ENCODE data around the gene TCERG1L.
A peak's percentile ranks its signal among the peaks of the same experiment; 100 is the strongest.

TCERG1L gene

GRCh38 chr10:131277278-131277677 lies 34.2 kb downstream of the TCERG1L start:
- Histone ChIP-seq H3K4me2 (ENCODE audit: insufficient read depth, low read length, poor library complexity, severe bottlenecking) (no peak overlapping the region), H2AFZ (ENCODE audit: low read length) (no peak overlapping the region), H3K18ac (ENCODE audit: low read length) (peak overlapping the region; percentile 76), H4K91ac (ENCODE audit: low read depth, low read length, poor library complexity) (no peak overlapping the region), H2BK15ac (ENCODE audit: low read length) (no peak overlapping the region), H3K23ac (ENCODE audit: low read depth, low read length, poor library complexity) (no peak overlapping the region), H2BK120ac (ENCODE audit: low read depth, low read length) (no peak overlapping the region), H3K4me3 (ENCODE audit: low read length in 2 of 2) (no peak overlapping the region), H3K79me1 (ENCODE audit: low read depth, low read length) (peaks cover 1% of the 10 kb centered on the region), H2AK5ac (ENCODE audit: low read depth, low read length) (no peak overlapping the region), H4K8ac (ENCODE audit: low read depth, low read length) (no peak overlapping the region), H3K9me3 (replicated peaks in 1 of 2; ENCODE audit: control insufficient read depth in 2 of 2, insufficient read depth in 1 of 2, low read depth in 1 of 2, low read length in 2 of 2) (no peaks in the 10 kb centered on the region), H2BK12ac (ENCODE audit: low read length) (no peak overlapping the region), H3K9ac (ENCODE audit: low read depth, low read length, poor library complexity) (no peak overlapping the region), H3K14ac (ENCODE audit: low read length) (no peak overlapping the region), H2BK5ac (ENCODE audit: low read length) (peak overlapping the region; percentile 53), H3K27me3 (ENCODE audit: control insufficient read depth in 3 of 3, insufficient read depth in 3 of 3, low read depth in 1 of 3, low read length in 3 of 3) (no peaks in the 10 kb centered on the region), H3K4ac (ENCODE audit: low read length) (no peak overlapping the region), H3K36me3 (replicated peaks in 1 of 2; ENCODE audit: control insufficient read depth in 2 of 2, insufficient read depth in 2 of 2, low read length in 2 of 2) (no peaks in the 10 kb centered on the region), H3K4me1 (ENCODE audit: control insufficient read depth in 2 of 2, insufficient read depth in 1 of 2, low read depth in 1 of 2, low read length in 2 of 2) (no peaks in the 10 kb centered on the region), H3K27ac (replicated peaks; ENCODE audit: low read length) (no peak overlapping the region)
- WGBS, 2 donors (ENCODE audit: extremely low coverage in 2 of 2, insufficient read length in 2 of 2, insufficient replicate concordance in 1 of 2): no CpG with 5 or more reads among the region's 12 CpGs
- no peak for DNase-seq (ENCODE audit: low spot score)

DNA sequence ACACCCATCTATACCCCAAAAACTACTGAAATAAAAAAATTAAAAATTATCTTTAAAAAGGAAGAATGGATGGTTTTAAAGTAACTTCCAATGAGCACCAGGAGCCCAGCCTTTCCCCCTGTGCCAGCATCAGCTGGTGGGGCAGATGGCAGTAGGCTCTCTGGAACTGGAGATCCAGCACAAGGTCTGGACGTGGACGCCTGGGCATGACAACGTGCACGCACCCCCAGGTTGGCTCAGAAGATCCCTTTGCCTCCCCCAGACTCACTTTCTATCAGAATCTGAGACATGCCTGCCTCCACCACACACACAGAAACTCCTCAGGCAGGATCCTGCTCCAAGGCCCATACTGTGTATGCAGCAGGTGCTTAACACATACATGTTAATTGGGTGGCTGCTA lies 35.8 kb downstream of the TCERG1L start:
- no peak overlapping the region for H2AK5ac ChIP-seq (ENCODE audit: low read depth, low read length)
- H4K91ac ChIP-seq (ENCODE audit: low read depth, low read length, poor library complexity): no peak overlapping the region
- H2BK15ac ChIP-seq (ENCODE audit: low read length): no peak overlapping the region
- no peaks in the 10 kb centered on the region for H3K27me3 ChIP-seq (ENCODE audit: control insufficient read depth in 3 of 3, insufficient read depth in 3 of 3, low read depth in 1 of 3, low read length in 3 of 3)
- H3K4ac ChIP-seq (ENCODE audit: low read length): peak overlapping the region; percentile 23
- no peak overlapping the region for H3K14ac ChIP-seq (ENCODE audit: low read length)
- no peak overlapping the region for H3K27ac ChIP-seq (replicated peaks; ENCODE audit: low read length)
- H3K23ac ChIP-seq (ENCODE audit: low read depth, low read length, poor library complexity): no peak overlapping the region
- no peaks in the 10 kb centered on the region for H3K36me3 ChIP-seq (replicated peaks in 1 of 2; ENCODE audit: control insufficient read depth in 2 of 2, insufficient read depth in 2 of 2, low read length in 2 of 2)
- H3K4me1 ChIP-seq (ENCODE audit: control insufficient read depth in 2 of 2, insufficient read depth in 1 of 2, low read depth in 1 of 2, low read length in 2 of 2): no peaks in the 10 kb centered on the region
- H2BK12ac ChIP-seq (ENCODE audit: low read length): no peak overlapping the region
- H3K9ac ChIP-seq (ENCODE audit: low read depth, low read length, poor library complexity): no peak overlapping the region
- H2BK5ac ChIP-seq (ENCODE audit: low read length): no peak overlapping the region
- no CpG with 5 or more reads among the region's 4 CpGs for WGBS, 2 donors (ENCODE audit: extremely low coverage in 2 of 2, insufficient read length in 2 of 2, insufficient replicate concordance in 1 of 2)
- no peaks in the 10 kb centered on the region for H3K9me3 ChIP-seq (replicated peaks in 1 of 2; ENCODE audit: control insufficient read depth in 2 of 2, insufficient read depth in 1 of 2, low read depth in 1 of 2, low read length in 2 of 2)
- H2AFZ ChIP-seq (ENCODE audit: low read length): no peak overlapping the region
- H3K4me2 ChIP-seq (ENCODE audit: insufficient read depth, low read length, poor library complexity, severe bottlenecking): no peak overlapping the region
- H2BK120ac ChIP-seq (ENCODE audit: low read depth, low read length): no peak overlapping the region
- H4K8ac ChIP-seq (ENCODE audit: low read depth, low read length): no peak overlapping the region
- no peak overlapping the region for H3K18ac ChIP-seq (ENCODE audit: low read length)
- peaks cover 1% of the 10 kb centered on the region for H3K79me1 ChIP-seq (ENCODE audit: low read depth, low read length)
- H3K4me3 ChIP-seq (ENCODE audit: low read length in 2 of 2): no peak overlapping the region
- DNase-seq (ENCODE audit: low spot score): no peak

GRCh38 chr10:131274883-131275282 lies 36.6 kb downstream of the TCERG1L start:
- Histone ChIP-seq H3K27me3 (ENCODE audit: control insufficient read depth in 3 of 3, insufficient read depth in 3 of 3, low read depth in 1 of 3, low read length in 3 of 3) (no peaks in the 10 kb centered on the region), H3K18ac (ENCODE audit: low read length) (no peak overlapping the region), H3K9me3 (replicated peaks in 1 of 2; ENCODE audit: control insufficient read depth in 2 of 2, insufficient read depth in 1 of 2, low read depth in 1 of 2, low read length in 2 of 2) (no peaks in the 10 kb centered on the region), H3K79me1 (ENCODE audit: low read depth, low read length) (peaks cover 1% of the 10 kb centered on the region), H3K14ac (ENCODE audit: low read length) (peak overlapping the region; percentile 58), H3K9ac (ENCODE audit: low read depth, low read length, poor library complexity) (peak overlapping the region; percentile 0), H3K36me3 (replicated peaks in 1 of 2; ENCODE audit: control insufficient read depth in 2 of 2, insufficient read depth in 2 of 2, low read length in 2 of 2) (no peaks in the 10 kb centered on the region), H3K4me3 (ENCODE audit: low read length in 2 of 2) (no peak overlapping the region), H4K8ac (ENCODE audit: low read depth, low read length) (no peak overlapping the region), H2BK5ac (ENCODE audit: low read length) (no peak overlapping the region), H3K27ac (replicated peaks; ENCODE audit: low read length) (no peak overlapping the region), H2BK120ac (ENCODE audit: low read depth, low read length) (no peak overlapping the region), H3K23ac (ENCODE audit: low read depth, low read length, poor library complexity) (no peak overlapping the region), H2AK5ac (ENCODE audit: low read depth, low read length) (no peak overlapping the region), H3K4me2 (ENCODE audit: insufficient read depth, low read length, poor library complexity, severe bottlenecking) (no peak overlapping the region), H2BK15ac (ENCODE audit: low read length) (no peak overlapping the region), H2AFZ (ENCODE audit: low read length) (no peak overlapping the region), H2BK12ac (ENCODE audit: low read length) (no peak overlapping the region), H4K91ac (ENCODE audit: low read depth, low read length, poor library complexity) (no peak overlapping the region), H3K4me1 (ENCODE audit: control insufficient read depth in 2 of 2, insufficient read depth in 1 of 2, low read depth in 1 of 2, low read length in 2 of 2) (no peaks in the 10 kb centered on the region), H3K4ac (ENCODE audit: low read length) (no peak overlapping the region)
- no peak for DNase-seq (ENCODE audit: low spot score)
- no CpG with 5 or more reads among the region's 5 CpGs for WGBS, 2 donors (ENCODE audit: extremely low coverage in 2 of 2, insufficient read length in 2 of 2, insufficient replicate concordance in 1 of 2)

- H2BK5ac ChIP-seq (ENCODE audit: low read length): no peak overlapping the region
- peak overlapping the region; percentile 44 for H3K18ac ChIP-seq (ENCODE audit: low read length)
- H2BK120ac ChIP-seq (ENCODE audit: low read depth, low read length): no peak overlapping the region
- no peak overlapping the region for H3K4me3 ChIP-seq (ENCODE audit: low read length in 2 of 2)
- H2BK15ac ChIP-seq (ENCODE audit: low read length): no peak overlapping the region
- peaks cover 1% of the 10 kb centered on the region for H3K79me1 ChIP-seq (ENCODE audit: low read depth, low read length)
- H3K23ac ChIP-seq (ENCODE audit: low read depth, low read length, poor library complexity): no peak overlapping the region
- no peak overlapping the region for H4K8ac ChIP-seq (ENCODE audit: low read depth, low read length)
- no peak overlapping the region for H3K4me2 ChIP-seq (ENCODE audit: insufficient read depth, low read length, poor library complexity, severe bottlenecking)
- H2AK5ac ChIP-seq (ENCODE audit: low read depth, low read length): no peak overlapping the region
- H3K9ac ChIP-seq (ENCODE audit: low read depth, low read length, poor library complexity): no peak overlapping the region
- no peak overlapping the region for H3K4ac ChIP-seq (ENCODE audit: low read length)
- no peak overlapping the region for H2BK12ac ChIP-seq (ENCODE audit: low read length)
- H3K27me3 ChIP-seq (ENCODE audit: control insufficient read depth in 3 of 3, insufficient read depth in 3 of 3, low read depth in 1 of 3, low read length in 3 of 3): no peaks in the 10 kb centered on the region
- no peak overlapping the region for H3K27ac ChIP-seq (replicated peaks; ENCODE audit: low read length)
- peak overlapping the region; percentile 58 for H3K14ac ChIP-seq (ENCODE audit: low read length)
- no peak for DNase-seq (ENCODE audit: low spot score)
- H3K9me3 ChIP-seq (replicated peaks in 1 of 2; ENCODE audit: control insufficient read depth in 2 of 2, insufficient read depth in 1 of 2, low read depth in 1 of 2, low read length in 2 of 2): no peaks in the 10 kb centered on the region
- no peak overlapping the region for H4K91ac ChIP-seq (ENCODE audit: low read depth, low read length, poor library complexity)
- no peaks in the 10 kb centered on the region for H3K36me3 ChIP-seq (replicated peaks in 1 of 2; ENCODE audit: control insufficient read depth in 2 of 2, insufficient read depth in 2 of 2, low read length in 2 of 2)
- no CpG with 5 or more reads among the region's 19 CpGs for WGBS, 2 donors (ENCODE audit: extremely low coverage in 2 of 2, insufficient read length in 2 of 2, insufficient replicate concordance in 1 of 2)
- no peaks in the 10 kb centered on the region for H3K4me1 ChIP-seq (ENCODE audit: control insufficient read depth in 2 of 2, insufficient read depth in 1 of 2, low read depth in 1 of 2, low read length in 2 of 2)
- H2AFZ ChIP-seq (ENCODE audit: low read length): no peak overlapping the region
Measured at GRCh38 chr10:131274133-131274880, 37.2 kb downstream of the TCERG1L start.

Measured in neuronal stem cell (in vitro differentiated cells).